ENCODE data around the gene NSFL1C. TPM values are rescaled to one million over a fixed set of nuclear protein-coding genes. Genes with fewer than 3 reads are reported as not detected.
"Not testable (repeated sequence)": the region's sequence is repeated elsewhere in the genome, so short reads cannot be mapped to it uniquely, and the experiment has no call there.

Gene NSFL1C
- total and polyA plus RNA-seq, 3 donors from 2014 or later, result 61.8 to 107 (median 63.9) TPM

GRCh38 chr20:1401451-1401907, 65.2 kb downstream of the NSFL1C start:
- H3K36me3 ChIP-seq (ENCODE audit: low read depth, missing control alignments), result no peaks in the 10 kb centered on the region
- no peak overlapping the region for H3K4me3 ChIP-seq
- intact Hi-C loops (cut with DNase I; ENCODE audit: low total_unique reads), result no loop called here
- H3K27ac ChIP-seq, result no peak overlapping the region
- DNase-seq, result no peak
- no peak for TF ChIP-seq CTCF (IDR thresholded peaks at IDR 0.05)
- TF ChIP-seq POLR2A (IDR thresholded peaks at IDR 0.05), result no peak
- H3K9me3 ChIP-seq, result no peaks in the 10 kb centered on the region
- 69 to 73% methylated on average over 3 of the region's 3 CpGs for WGBS, 2 donors
- H3K27me3 ChIP-seq, result no peaks in the 10 kb centered on the region
- no peaks in the 10 kb centered on the region for H3K4me1 ChIP-seq

- H3K27me3 ChIP-seq; H3K9me3 ChIP-seq; intact Hi-C loops (cut with DNase I; ENCODE audit: low total_unique reads); H3K36me3 ChIP-seq (ENCODE audit: low read depth, missing control alignments); H3K4me3 ChIP-seq; H3K27ac ChIP-seq; H3K4me1 ChIP-seq; DNase-seq: not testable (repeated sequence)
- WGBS, 2 donors, result 31 to 35% methylated on average over 8 of the region's 8 CpGs
These were observed 66.8 kb downstream of the NSFL1C start for GRCh38 chr20:1399678-1400366.

- H3K4me1 ChIP-seq; H3K36me3 ChIP-seq (ENCODE audit: low read depth, missing control alignments); H3K27me3 ChIP-seq; H3K27ac ChIP-seq; H3K4me3 ChIP-seq; DNase-seq; H3K9me3 ChIP-seq; intact Hi-C loops (cut with DNase I; ENCODE audit: low total_unique reads): not testable (repeated sequence)
- 56 to 66% methylated on average over 7 of the region's 7 CpGs for WGBS, 2 donors
These were observed 68.5 kb downstream of the NSFL1C start for GRCh38 chr20:1398185-1398584.

- Histone ChIP-seq H3K4me1 (peaks cover 7% of the 10 kb centered on the region), H3K36me3 (ENCODE audit: low read depth, missing control alignments) (no peaks in the 10 kb centered on the region), H3K27me3 (no peaks in the 10 kb centered on the region), H3K9me3 (no peaks in the 10 kb centered on the region), H3K27ac (no peak overlapping the region), H3K4me3 (no peak overlapping the region)
- WGBS, 2 donors, result 56 to 58% methylated on average over 4 of the region's 4 CpGs
- no peak for DNase-seq
- TF ChIP-seq POLR2A (IDR thresholded peaks at IDR 0.05) (no peak), CTCF (IDR thresholded peaks at IDR 0.05) (peak in 1 of 3 experiments; percentile 43)
- intact Hi-C loops (cut with DNase I; ENCODE audit: low total_unique reads), result no loop called here
These were observed 68.9 kb downstream of the NSFL1C start for GRCh38 chr20:1397710-1398109.

GRCh38 chr20:1396702-1397101, 69.9 kb downstream of the NSFL1C start:
- H3K9me3 ChIP-seq, result no peaks in the 10 kb centered on the region
- H3K27me3 ChIP-seq, result no peaks in the 10 kb centered on the region
- no peak overlapping the region for H3K4me3 ChIP-seq
- peaks cover 7% of the 10 kb centered on the region for H3K4me1 ChIP-seq
- H3K27ac ChIP-seq, result no peak overlapping the region
- no peaks in the 10 kb centered on the region for H3K36me3 ChIP-seq (ENCODE audit: low read depth, missing control alignments)
- intact Hi-C loops (cut with DNase I; ENCODE audit: low total_unique reads), result no loop called here
- DNase-seq, result no peak
- WGBS, 2 donors, result 81 to 84% methylated on average over 4 of the region's 4 CpGs
- no peak for TF ChIP-seq CTCF (IDR thresholded peaks at IDR 0.05)

- Histone ChIP-seq H3K27ac (no peak overlapping the region), H3K27me3 (no peaks in the 10 kb centered on the region), H3K4me1 (peaks cover 12% of the 10 kb centered on the region), H3K9me3 (no peaks in the 10 kb centered on the region), H3K36me3 (ENCODE audit: low read depth, missing control alignments) (no peaks in the 10 kb centered on the region), H3K4me3 (no peak overlapping the region)
- intact Hi-C loops (cut with DNase I; ENCODE audit: low total_unique reads), result no loop called here
- DNase-seq, result no peak
- 61 to 81% methylated on average over 1 of the region's 1 CpG for WGBS, 2 donors
- no peak for TF ChIP-seq POLR2A (IDR thresholded peaks at IDR 0.05)
- TF ChIP-seq CTCF (IDR thresholded peaks at IDR 0.05), result no peak
These were observed 70.4 kb downstream of the NSFL1C start for GRCh38 chr20:1396264-1396663.
